Stomach (tissue), 9 donors: Measurements from ENCODE around the gene FRY. TPM values are rescaled to one million over a fixed set of nuclear protein-coding genes. Genes with fewer than 3 reads are reported as not detected.
A peak's percentile ranks its signal among the peaks of the same experiment; 100 is the strongest.

Experiments used
- DNase-seq, 2 donors: peaks; one replicate each; pipeline versions ENCODE4 v3.0.0 to v3.0.0-alpha.2; 2013 to 2019
- H3K27ac ChIP-seq, 5 donors: fragments of 200-600 bp in 4 of 5; sonication (generic) in 4 of 5; one replicate each; pipeline ENCODE4 v1.5.1; 2013 to 2019; ENCODE audit warnings: mild to moderate bottlenecking in 1 of 5, moderate library complexity in 1 of 5
- H3K27me3 ChIP-seq, 3 donors: fragments of 200-600 bp; sonication (generic); one replicate each; pipeline ENCODE4 v1.5.1; 2017 to 2019; ENCODE audit warnings: mixed run types in 1 of 3
- H3K36me3 ChIP-seq, 4 donors: fragments of 200-600 bp; sonication (generic); 1 replicate in 3 of 4; 2 replicates in 1 of 4; pipeline ENCODE4 v1.5.1; 2016 to 2019
- H3K4me1 ChIP-seq, 4 donors: fragments of 200-600 bp; sonication (generic); one replicate each; pipeline ENCODE4 v1.5.1; 2016 to 2019
- H3K4me3 ChIP-seq, 4 donors: fragments of 200-600 bp; sonication (generic) in 3 of 4; one replicate each; pipeline ENCODE4 v1.5.1; 2016 to 2019; ENCODE audit warnings: mild to moderate bottlenecking in 1 of 4
- H3K9me3 ChIP-seq, 4 donors: fragments of 200-600 bp; sonication (generic); one replicate each; pipeline ENCODE4 v1.5.1; 2016 to 2019
- EP300 ChIP-seq: sonication (generic); formaldehyde crosslinking; IDR thresholded peaks from one replicate; pipeline ENCODE4 v1.6.1; 2017; ENCODE audit warnings: antibody characterized with exemption
- POLR2A ChIP-seq, 4 donors: fragments of 450-650 bp; IDR thresholded peaks; one replicate each; pipeline ENCODE4 v1.6.1; 2016; ENCODE audit warnings: antibody characterized with exemption in 4 of 4, control low read depth in 2 of 4, mild to moderate bottlenecking in 1 of 4, moderate library complexity in 1 of 4
- POLR2AphosphoS5 ChIP-seq, 3 donors: sonication (generic); formaldehyde crosslinking; IDR thresholded peaks; one replicate each; pipeline ENCODE4 v1.6.1; 2016; ENCODE audit warnings: antibody characterized with exemption in 3 of 3
- WGBS, 5 donors: extraction: QIAGEN DNeasy Blood & Tissue Kit in 3 of 5; methylation state at CpG; one replicate each; pipeline versions ENCODE4 v1.1.5 to v1.1.7; 2013 to 2018; 5-methylcytosine and 5-hydroxymethylcytosine counted together
- intact Hi-C: fragments of 100-400 bp; cut with DNase I; formaldehyde crosslinking; loops from one replicate; pipeline ENCODE4 v1.15.1; 2023; ENCODE audit warnings: low total_unique reads
- polyA plus RNA-seq, 3 donors: library from polyadenylated mRNA; stranded (reverse); fragments of 200-250 nt; gene quantifications; one replicate each; pipeline ENCODE4 v1.2.3, GENCODE V29; 2013
- total RNA-seq, 5 donors: library from RNA; depleted of rRNA; stranded (reverse); fragments of >200 nt; gene quantifications; one replicate each; pipeline versions ENCODE4 v1.1.0 to v1.2.3, GENCODE V29; 2014 to 2016
- TF ChIP-seq, protein P1 (sequence below), 7 experiments: fragments of 450-650 bp in 4 of 7; fragments of 200-600 bp in 3 of 7; sonication (generic) in 3 of 7; IDR thresholded peaks; one replicate each; pipeline ENCODE4 v1.5.1; 2016 to 2019; ENCODE audit warnings: antibody characterized with exemption in 7 of 7, control low read depth in 2 of 7, mild to moderate bottlenecking in 1 of 7
- donor health status: healthy with polysubstance abuse.
- donor health status: Bipolar disorder and iron deficiency.
- donor health status: healthy.

The FRY gene
- total and polyA plus RNA-seq, 8 donors = 3.5 to 97.1 (median 16.4) TPM

DNA sequence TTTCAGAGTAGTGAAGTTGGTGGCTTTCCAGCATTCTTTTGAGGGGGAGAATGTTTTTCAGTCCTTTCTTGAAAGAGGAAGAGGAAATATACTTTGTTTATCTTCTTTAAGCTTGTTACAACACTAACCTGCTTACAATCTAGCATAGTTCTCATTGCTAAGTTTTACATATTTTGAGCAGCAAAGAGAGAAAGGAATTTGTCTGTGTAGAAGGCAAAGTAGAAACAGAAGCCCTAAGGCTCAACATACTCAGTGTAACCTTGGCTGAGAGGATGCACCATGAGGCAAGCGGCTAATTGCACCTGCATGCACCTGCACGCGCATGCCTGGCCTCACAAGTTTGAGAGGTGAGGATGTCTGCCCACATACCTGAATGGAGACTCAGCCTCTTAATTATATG is 2.2 kb downstream of the FRY start:
- H3K27ac ChIP-seq = no peak overlapping the region
- no peaks in the 10 kb centered on the region for H3K27me3 ChIP-seq
- H3K36me3 ChIP-seq = no peaks in the 10 kb centered on the region
- intact Hi-C loops = no loop called here
- peaks cover 15 to 60% (median 39%) of the 10 kb centered on the region in 4 donors for H3K4me1 ChIP-seq
- no peak for TF ChIP-seq POLR2A (IDR thresholded peaks at IDR 0.05)
- no peak for TF ChIP-seq POLR2AphosphoS5 (IDR thresholded peaks at IDR 0.05)
- TF ChIP-seq EP300 = no peak
- TF ChIP-seq, protein P1, sequence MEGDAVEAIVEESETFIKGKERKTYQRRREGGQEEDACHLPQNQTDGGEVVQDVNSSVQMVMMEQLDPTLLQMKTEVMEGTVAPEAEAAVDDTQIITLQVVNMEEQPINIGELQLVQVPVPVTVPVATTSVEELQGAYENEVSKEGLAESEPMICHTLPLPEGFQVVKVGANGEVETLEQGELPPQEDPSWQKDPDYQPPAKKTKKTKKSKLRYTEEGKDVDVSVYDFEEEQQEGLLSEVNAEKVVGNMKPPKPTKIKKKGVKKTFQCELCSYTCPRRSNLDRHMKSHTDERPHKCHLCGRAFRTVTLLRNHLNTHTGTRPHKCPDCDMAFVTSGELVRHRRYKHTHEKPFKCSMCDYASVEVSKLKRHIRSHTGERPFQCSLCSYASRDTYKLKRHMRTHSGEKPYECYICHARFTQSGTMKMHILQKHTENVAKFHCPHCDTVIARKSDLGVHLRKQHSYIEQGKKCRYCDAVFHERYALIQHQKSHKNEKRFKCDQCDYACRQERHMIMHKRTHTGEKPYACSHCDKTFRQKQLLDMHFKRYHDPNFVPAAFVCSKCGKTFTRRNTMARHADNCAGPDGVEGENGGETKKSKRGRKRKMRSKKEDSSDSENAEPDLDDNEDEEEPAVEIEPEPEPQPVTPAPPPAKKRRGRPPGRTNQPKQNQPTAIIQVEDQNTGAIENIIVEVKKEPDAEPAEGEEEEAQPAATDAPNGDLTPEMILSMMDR (IDR thresholded peaks at IDR 0.05) = no peak
- no peaks in the 10 kb centered on the region for H3K9me3 ChIP-seq
- no peak for DNase-seq
- 81 to 98% (median 92%) methylated on average over 3 of the region's 3 CpGs for WGBS, 5 donors
- no peak overlapping the region for H3K4me3 ChIP-seq

DNA sequence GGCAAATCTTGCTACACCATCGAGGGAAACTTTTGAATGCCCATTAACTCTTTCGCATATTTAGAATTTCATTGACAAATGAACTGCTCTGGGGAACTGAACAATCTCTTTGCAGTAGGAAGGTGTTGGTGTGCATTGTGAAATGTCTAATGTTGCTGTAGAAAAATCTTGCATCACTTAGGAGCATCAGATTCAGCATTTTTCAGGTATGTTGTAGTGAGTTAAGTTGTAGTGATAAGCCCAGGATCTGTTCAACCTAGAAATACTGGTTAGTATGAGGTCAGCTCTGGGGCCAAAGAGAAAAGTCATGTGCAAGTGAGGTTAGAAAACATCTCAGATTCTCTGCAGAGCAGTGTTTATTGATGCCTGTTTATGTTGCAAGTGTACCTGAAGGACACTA is 4.1 kb downstream of the FRY start:
- intact Hi-C loops = no loop called here
- peaks cover 15 to 73% (median 49%) of the 10 kb centered on the region in 4 donors for H3K4me1 ChIP-seq
- no peak overlapping the region for H3K4me3 ChIP-seq
- H3K27me3 ChIP-seq = no peaks in the 10 kb centered on the region
- H3K27ac ChIP-seq = peak overlapping the region in 2 of 5 donors; percentile 27 to 35
- no peak for DNase-seq
- H3K9me3 ChIP-seq = no peaks in the 10 kb centered on the region
- WGBS, 5 donors = 80 to 90% (median 85%) methylated on average over 2 of the region's 2 CpGs
- TF ChIP-seq EP300 (no peak), POLR2A (IDR thresholded peaks at IDR 0.05) (no peak), POLR2AphosphoS5 (IDR thresholded peaks at IDR 0.05) (no peak)
- TF ChIP-seq, protein P1 (IDR thresholded peaks at IDR 0.05) = no peak
- no peaks in the 10 kb centered on the region for H3K36me3 ChIP-seq

DNA sequence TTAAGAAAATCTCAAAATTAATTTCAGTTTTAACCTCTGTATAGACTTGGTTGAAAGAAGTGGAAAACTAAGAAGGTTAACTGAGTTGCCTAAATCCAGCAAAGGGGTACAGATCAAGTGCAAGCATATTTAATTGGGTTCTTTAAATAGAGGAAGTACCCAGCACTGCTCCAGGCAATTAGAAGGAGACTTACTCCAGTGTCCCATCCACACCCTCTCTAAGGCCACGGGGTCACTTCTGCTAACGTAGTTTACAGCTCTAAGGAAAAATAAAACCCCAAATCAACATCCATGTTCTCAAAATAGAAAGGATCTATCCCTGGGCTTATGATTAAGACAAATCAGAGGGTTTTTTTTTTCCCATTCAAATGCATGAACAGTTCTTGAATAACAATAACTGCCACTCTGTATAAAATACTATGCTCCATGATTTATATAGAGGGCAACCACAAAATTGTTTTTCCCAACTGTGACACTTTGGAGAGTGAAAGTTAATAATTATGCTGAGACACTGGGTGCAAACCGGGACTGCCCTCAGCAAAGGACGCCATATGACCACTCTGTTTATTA is 4.6 kb downstream of the FRY start:
- no peak for DNase-seq
- peak overlapping the region in 2 of 5 donors; percentile 27 to 35 for H3K27ac ChIP-seq
- H3K36me3 ChIP-seq = no peaks in the 10 kb centered on the region
- peaks cover 15 to 73% (median 49%) of the 10 kb centered on the region in 4 donors for H3K4me1 ChIP-seq
- no peaks in the 10 kb centered on the region for H3K9me3 ChIP-seq
- H3K4me3 ChIP-seq = no peak overlapping the region
- TF ChIP-seq POLR2A (IDR thresholded peaks at IDR 0.05) (no peak), EP300 (no peak), POLR2AphosphoS5 (IDR thresholded peaks at IDR 0.05) (no peak)
- TF ChIP-seq, protein P1 (IDR thresholded peaks at IDR 0.05) = no peak
- intact Hi-C loops = no loop called here
- H3K27me3 ChIP-seq = no peaks in the 10 kb centered on the region
- 28 to 49% (median 43%) methylated on average over 4 of the region's 4 CpGs for WGBS, 5 donors

DNA sequence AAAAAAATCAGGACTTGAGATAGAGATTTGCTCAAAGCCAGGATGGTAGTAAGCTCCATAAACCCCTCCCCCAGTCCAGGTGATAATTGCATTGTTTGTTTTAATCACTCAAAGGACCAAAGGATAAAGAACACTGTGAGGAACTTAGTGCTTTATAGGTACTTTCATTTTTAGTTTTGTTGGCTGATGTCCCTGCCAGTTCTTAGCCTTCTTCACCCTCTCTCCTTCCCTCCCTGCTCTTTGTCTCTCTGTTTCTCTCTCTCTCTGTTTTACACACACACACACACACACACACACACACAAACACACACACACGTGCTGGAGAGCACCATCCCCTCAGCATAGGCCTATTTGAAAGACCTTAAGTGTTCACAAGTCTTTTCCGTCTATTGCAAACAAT is 5.2 kb downstream of the FRY start:
- Histone ChIP-seq H3K4me3 (no peak overlapping the region), H3K36me3 (no peaks in the 10 kb centered on the region), H3K27ac (peak overlapping the region in 2 of 5 donors; percentile 18 to 27), H3K4me1 (peaks cover 11 to 76% (median 52%) of the 10 kb centered on the region in 4 donors), H3K27me3 (no peaks in the 10 kb centered on the region), H3K9me3 (no peaks in the 10 kb centered on the region)
- no peak for TF ChIP-seq EP300
- no peak for DNase-seq
- intact Hi-C loops = no loop called here
- 15 to 39% (median 25%) methylated on average over 2 of the region's 2 CpGs for whole genome bisulfite sequencing, 5 donors

DNA sequence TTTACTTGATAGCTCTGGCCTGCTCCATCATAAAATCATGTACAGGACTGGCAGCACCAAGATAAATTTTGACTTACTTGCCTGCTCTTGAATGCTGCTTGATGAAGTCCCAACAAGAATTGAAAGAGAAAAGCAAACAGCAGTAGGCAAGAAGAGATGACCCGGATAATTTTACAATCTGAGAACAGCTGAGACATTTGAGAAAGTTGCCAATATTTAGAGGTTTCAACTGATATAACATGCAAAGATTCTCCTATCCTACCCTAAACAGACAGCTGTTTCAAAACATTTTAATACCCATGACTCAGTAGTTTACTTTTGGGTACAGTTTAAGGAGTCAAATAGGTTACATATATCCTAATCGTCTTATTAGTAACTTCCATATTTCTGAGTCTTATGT is 5.9 kb downstream of the FRY start:
- Histone ChIP-seq H3K36me3 (no peaks in the 10 kb centered on the region), H3K27me3 (no peaks in the 10 kb centered on the region), H3K27ac (peak overlapping the region in 2 of 5 donors; percentile 18 to 27), H3K9me3 (no peaks in the 10 kb centered on the region), H3K4me1 (peaks cover 12 to 76% (median 53%) of the 10 kb centered on the region in 4 donors), H3K4me3 (no peak overlapping the region)
- 23 to 46% (median 31%) methylated on average over 2 of the region's 2 CpGs for WGBS, 5 donors
- DNase-seq = no peak
- intact Hi-C loops = no loop called here
- TF ChIP-seq POLR2A (IDR thresholded peaks at IDR 0.05) (no peak), POLR2AphosphoS5 (IDR thresholded peaks at IDR 0.05) (no peak), EP300 (no peak)
- TF ChIP-seq, protein P1 (IDR thresholded peaks at IDR 0.05) = no peak
